SJSA1 (cell line): ENCODE results near the gene SNAI1. TPM values are rescaled to one million over a fixed set of nuclear protein-coding genes. Genes with fewer than 3 reads are reported as not detected.
A peak's percentile ranks its signal among the peaks of the same experiment; 100 is the strongest.

Experiments used
- DNase-seq, 2 experiments: peaks; one replicate each; pipeline ENCODE4 v3.0.0-alpha.2; 2015 to 2020; ENCODE audit warnings: low spot score in 2 of 2, low read depth in 1 of 2
- H3K27ac ChIP-seq: fragments of 250-450 bp; sonication (Bioruptor Pico); 2 replicates; pipeline ENCODE4 v1.5.1; 2020; ENCODE audit warnings: mild to moderate bottlenecking, moderate library complexity
- H3K27me3 ChIP-seq: fragments of 250-450 bp; sonication (Bioruptor Pico); replicated peaks from 2 replicates; pipeline ENCODE4 v1.5.1; 2020; ENCODE audit warnings: mild to moderate bottlenecking, moderate library complexity
- H3K36me3 ChIP-seq: fragments of 250-450 bp; sonication (Bioruptor Pico); 2 replicates; pipeline ENCODE4 v1.5.1; 2020; ENCODE audit warnings: mild to moderate bottlenecking
- H3K4me1 ChIP-seq: fragments of 250-450 bp; sonication (Bioruptor Pico); replicated peaks from 2 replicates; pipeline ENCODE4 v1.6.1; 2021; ENCODE audit warnings: mild to moderate bottlenecking
- H3K4me3 ChIP-seq: fragments of 250-450 bp; sonication (Bioruptor Pico); 2 replicates; pipeline ENCODE4 v1.5.1; 2020; ENCODE audit warnings: mild to moderate bottlenecking
- H3K9me3 ChIP-seq: fragments of 250-450 bp; sonication (Bioruptor Pico); replicated peaks from 2 replicates; pipeline ENCODE4 v1.5.1; 2020; ENCODE audit warnings: mild to moderate bottlenecking
- total RNA-seq: library from RNA; depleted of rRNA; stranded (reverse); fragments of >200 nt; shearing (Covaris generic); gene quantifications from 2 replicates; pipeline ENCODE4 v1.2.3, GENCODE V29; 2014; rRNA removed

Gene SNAI1
- total RNA-seq, 1 experiment from 2014 or later = 24.2 TPM

DNA sequence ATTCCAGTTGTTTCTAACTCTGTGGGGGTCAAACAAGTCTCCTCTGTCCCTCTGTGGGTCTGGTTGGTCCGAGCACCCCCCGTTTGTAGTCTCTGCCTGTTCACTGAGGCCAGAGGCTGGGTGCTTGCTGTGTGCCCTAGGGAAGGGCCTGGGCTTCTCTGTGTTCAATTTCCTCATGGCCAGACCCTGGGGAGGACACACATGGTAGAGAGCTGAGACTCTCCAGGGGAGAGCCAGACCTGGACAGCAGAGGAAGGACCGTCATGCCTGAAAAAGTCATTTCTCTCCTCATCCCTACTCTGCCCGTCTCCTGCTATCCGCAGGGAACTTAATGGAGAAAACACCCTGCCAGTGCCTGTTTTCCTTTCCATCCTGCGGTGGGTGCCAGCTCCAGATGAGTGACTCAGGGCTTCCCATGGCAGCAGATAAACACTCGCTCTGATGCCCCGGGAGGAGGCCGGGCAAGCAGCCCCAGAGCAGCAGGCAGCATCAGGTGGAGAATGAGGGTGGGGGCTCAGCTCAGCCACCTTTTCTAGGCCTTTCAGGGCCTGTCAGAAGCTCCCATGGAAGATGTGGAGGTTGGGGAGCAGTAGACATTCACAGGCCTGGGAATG is 51.9 kb downstream of the SNAI1 start:
- Histone ChIP-seq H3K4me3 (no peak overlapping the region), H3K36me3 (no peaks in the 10 kb centered on the region), H3K27me3 (no peaks in the 10 kb centered on the region), H3K27ac (peak overlapping the region; percentile 49), H3K4me1 (peaks cover 41% of the 10 kb centered on the region), H3K9me3 (0 out of 2 replicates have a peak, but pooled peaks cover 2% of the 10 kb centered on the region)
- DNase-seq = no peak

DNA sequence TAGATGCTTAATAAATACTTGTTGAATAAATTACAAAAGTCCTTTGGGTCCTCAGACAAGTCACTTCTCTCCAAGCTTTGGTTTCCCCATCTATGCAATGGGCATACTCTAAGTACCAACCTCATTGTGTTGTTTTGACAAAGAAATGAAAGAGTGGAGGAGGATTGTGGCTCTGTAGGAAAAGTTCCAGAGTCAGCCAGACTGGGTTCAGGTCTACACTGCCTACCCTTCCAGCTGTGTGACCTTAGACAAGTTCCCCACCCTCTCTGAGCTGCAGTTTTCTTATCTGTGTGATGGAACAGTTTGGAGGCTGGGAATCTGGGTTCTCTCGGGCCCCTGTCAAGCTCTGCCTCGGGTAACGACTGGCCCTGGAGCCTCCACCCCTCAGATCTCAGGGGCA is 53.9 kb downstream of the SNAI1 start:
- Histone ChIP-seq H3K27me3 (no peaks in the 10 kb centered on the region), H3K36me3 (no peaks in the 10 kb centered on the region), H3K9me3 (no peaks in the 10 kb centered on the region), H3K4me3 (no peak overlapping the region), H3K4me1 (peaks cover 26% of the 10 kb centered on the region), H3K27ac (no peak overlapping the region)
- DNase-seq = no peak

DNA sequence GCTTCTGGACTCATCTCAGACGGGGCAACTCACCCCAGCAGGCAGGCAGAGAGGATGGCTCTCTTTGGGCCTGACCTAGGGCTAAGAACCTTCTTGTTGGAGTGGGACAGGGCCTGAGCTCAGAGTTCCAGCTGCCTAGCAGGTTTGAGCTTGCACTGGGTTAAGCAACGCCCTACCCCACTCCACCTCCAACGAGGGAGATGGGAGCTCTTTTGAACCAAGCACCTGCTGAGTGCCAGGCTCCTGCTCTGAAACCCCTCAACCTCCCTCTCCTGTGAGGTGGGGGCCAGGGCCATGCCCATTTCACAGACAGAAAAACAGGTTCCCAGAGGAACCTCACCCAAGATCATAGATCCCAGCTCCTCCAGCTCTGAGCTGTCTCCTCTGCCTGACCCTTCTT is 54.3 kb downstream of the SNAI1 start:
- H3K4me3 ChIP-seq = no peak overlapping the region
- no peaks in the 10 kb centered on the region for H3K36me3 ChIP-seq
- H3K4me1 ChIP-seq = peaks cover 26% of the 10 kb centered on the region
- H3K27ac ChIP-seq = no peak overlapping the region
- DNase-seq = no peak
- no peaks in the 10 kb centered on the region for H3K9me3 ChIP-seq
- H3K27me3 ChIP-seq = no peaks in the 10 kb centered on the region

DNA sequence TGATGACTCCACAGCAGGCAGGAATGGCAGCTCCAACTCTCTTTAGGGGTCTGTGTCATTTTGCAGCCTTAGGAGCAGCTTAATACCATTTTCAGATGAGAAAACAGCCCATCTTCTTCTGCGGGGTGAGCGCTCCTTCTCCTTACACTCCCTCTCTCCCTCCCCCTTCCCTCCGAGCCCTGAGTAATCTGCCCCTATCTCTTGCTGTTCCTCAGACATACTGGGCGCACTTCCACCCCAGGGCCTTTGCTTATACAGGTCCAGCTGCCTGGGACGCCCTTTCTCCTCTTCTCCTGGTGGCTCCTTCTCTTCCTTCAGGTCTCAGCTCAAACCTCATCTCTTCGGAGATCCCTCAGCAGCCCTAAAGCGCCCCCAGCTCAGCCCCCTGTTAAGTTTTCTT is 54.8 kb downstream of the SNAI1 start:
- Histone ChIP-seq H3K27me3 (no peaks in the 10 kb centered on the region), H3K36me3 (no peaks in the 10 kb centered on the region), H3K27ac (no peak overlapping the region), H3K4me1 (peaks cover 26% of the 10 kb centered on the region), H3K9me3 (no peaks in the 10 kb centered on the region), H3K4me3 (no peak overlapping the region)
- DNase-seq = no peak

DNA sequence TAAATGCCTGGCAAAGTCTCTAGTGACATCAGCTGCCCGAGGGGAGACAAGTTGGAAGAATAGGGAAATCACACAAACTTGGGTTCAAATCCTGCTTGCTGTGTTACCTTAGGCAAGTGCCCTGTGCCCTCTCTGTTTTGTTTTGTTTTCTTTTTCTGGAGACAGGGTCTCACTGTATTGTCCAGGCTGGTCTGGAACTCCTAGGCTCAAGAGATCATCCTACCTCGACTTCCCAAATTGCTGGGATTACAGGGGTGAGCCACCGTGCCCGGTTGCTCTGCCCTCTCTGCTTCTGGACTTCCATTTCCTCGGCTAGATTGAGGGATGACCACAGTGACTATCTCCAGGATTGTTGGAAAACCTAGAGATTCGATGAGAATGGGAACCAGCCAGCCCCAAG is 55.4 kb downstream of the SNAI1 start:
- Histone ChIP-seq H3K9me3 (no peaks in the 10 kb centered on the region), H3K27ac (no peak overlapping the region), H3K4me3 (no peak overlapping the region), H3K27me3 (no peaks in the 10 kb centered on the region), H3K4me1 (peaks cover 22% of the 10 kb centered on the region), H3K36me3 (no peaks in the 10 kb centered on the region)
- no peak for DNase-seq

Other genes with a start within 250 kb of the SNAI1 start
- 0.97 and 5.5 TPM in 2 replicates for gene SLC9A8, start 170.2 kb upstream of the SNAI1 start, total RNA-seq
- 2.5 and 3.5 TPM in 2 replicates for gene SPATA2, start 67.5 kb upstream of the SNAI1 start, total RNA-seq
- gene RNF114, start 46.6 kb upstream of the SNAI1 start, total RNA-seq = 168 and 175 TPM in 2 replicates
- 45.4 and 51.1 TPM in 2 replicates for gene UBE2V1, start 130.2 kb downstream of the SNAI1 start, total RNA-seq
- 24.8 and 43.5 TPM in 2 replicates for gene PEDS1, start 170.7 kb downstream of the SNAI1 start, total RNA-seq
- 29.3 and 30.8 TPM in 2 replicates for gene CEBPB, start 207.8 kb downstream of the SNAI1 start, total RNA-seq